Body of pancreas (tissue), 4 donors: ENCODE data around the gene PRXL2A. TPM values are rescaled to one million over a fixed set of nuclear protein-coding genes. Genes with fewer than 3 reads are reported as not detected.

Experiments
- ATAC-seq: fragments of 150-250 bp; one replicate; pipeline ENCODE4 v1.9.1; 2016
- DNase-seq, 4 donors: peaks; one replicate each; pipeline ENCODE4 v3.0.0-alpha.2; 2019
- H3K27ac ChIP-seq, 4 donors: fragments of 200-600 bp; sonication (generic); 1 replicate in 3 of 4; 2 replicates in 1 of 4; pipeline versions ENCODE4 v1.5.1 to v1.6.1; 2016 to 2019; ENCODE audit warnings: mild to moderate bottlenecking in 1 of 4, mixed read lengths in 1 of 4, moderate library complexity in 1 of 4
- H3K27me3 ChIP-seq, 2 donors: fragments of 200-600 bp; sonication (generic); one replicate each; pipeline ENCODE4 v1.6.0; 2016; ENCODE audit warnings: mild to moderate bottlenecking in 1 of 2
- H3K36me3 ChIP-seq, 2 donors: fragments of 200-600 bp; sonication (generic); replicated peaks in 1 of 2; 2 replicates each; pipeline ENCODE4 v1.5.1; 2016; ENCODE audit warnings: low read depth in 2 of 2; ENCODE audit not compliant: insufficient read depth in 1 of 2
- H3K4me1 ChIP-seq: fragments of 200-600 bp; sonication (generic); one replicate; pipeline ENCODE4 v1.6.0; 2016
- H3K4me3 ChIP-seq, 2 donors: fragments of 200-600 bp; sonication (generic); 1 replicate in 1 of 2; 2 replicates in 1 of 2; pipeline ENCODE4 v1.5.1; 2016 to 2019
- H3K9me3 ChIP-seq, 3 donors: fragments of 200-600 bp; sonication (generic); 1 replicate in 2 of 3; 2 replicates in 1 of 3; pipeline ENCODE4 v1.5.1; 2016
- CTCF ChIP-seq, 7 experiments: fragments of 450-650 bp in 4 of 7; fragments of 200-600 bp in 3 of 7; sonication (generic) in 3 of 7; IDR thresholded peaks; one replicate each; pipeline ENCODE4 v1.5.1; 2016 to 2019; ENCODE audit warnings: antibody characterized with exemption in 7 of 7
- POLR2A ChIP-seq, 3 donors: fragments of 450-650 bp; IDR thresholded peaks; one replicate each; pipeline ENCODE4 v1.6.1; 2016; ENCODE audit warnings: antibody characterized with exemption in 3 of 3, mild to moderate bottlenecking in 2 of 3
- WGBS, 2 donors: methylation state at CpG; one replicate each; pipeline ENCODE4 v1.1.5; 2017; 5-methylcytosine and 5-hydroxymethylcytosine counted together
- intact Hi-C: fragments of 100-400 bp; cut with DNase I; formaldehyde crosslinking; loops from one replicate; pipeline ENCODE4 v1.15.1; 2023
- total RNA-seq, 2 donors: library from RNA; depleted of rRNA; stranded (reverse); fragments of >200 nt; gene quantifications; one replicate each; pipeline ENCODE4 v1.1.0, GENCODE V29; 2016

Gene PRXL2A
- total RNA-seq, 2 donors from 2014 or later: 40.7 to 110 TPM

GRCh38 chr10:80458638-80459037 lies 50.3 kb downstream of the PRXL2A start:
- TF ChIP-seq CTCF (IDR thresholded peaks at IDR 0.05): no peak
- TF ChIP-seq POLR2A (IDR thresholded peaks at IDR 0.05): no peak
- H3K36me3 ChIP-seq: no peaks in the 10 kb centered on the region
- no peak for ATAC-seq
- H3K9me3 ChIP-seq: no peaks in the 10 kb centered on the region
- peak overlapping the region; percentile 41 to 85 (median 80) for H3K27ac ChIP-seq
- peaks cover 85% of the 10 kb centered on the region for H3K4me1 ChIP-seq
- no peaks in the 10 kb centered on the region for H3K27me3 ChIP-seq
- 66 to 74% methylated on average over 6 of the region's 6 CpGs for WGBS, 2 donors
- intact Hi-C loops: no loop called here
- H3K4me3 ChIP-seq: no peak overlapping the region
- no peak for DNase-seq

- Histone ChIP-seq H3K27ac (peak overlapping the region; percentile 77 to 88 (median 84)), H3K9me3 (no peaks in the 10 kb centered on the region), H3K36me3 (no peaks in the 10 kb centered on the region), H3K4me3 (no peak overlapping the region), H3K27me3 (no peaks in the 10 kb centered on the region), H3K4me1 (peaks cover 91% of the 10 kb centered on the region)
- 24 to 30% methylated on average over 5 to 9 of the region's 9 CpGs for WGBS, 2 donors
- no peak for TF ChIP-seq CTCF (IDR thresholded peaks at IDR 0.05)
- TF ChIP-seq POLR2A (IDR thresholded peaks at IDR 0.05): peak in 1 of 3 donors; percentile 10
- peak in 3 of 4 donors; percentile 20 to 64 (median 49) for DNase-seq
- ATAC-seq: no peak
- intact Hi-C loops: no loop called here
These were observed 50.9 kb downstream of the PRXL2A start for GRCh38 chr10:80459047-80459865.

GRCh38 chr10:80460399-80461207 lies 52.3 kb downstream of the PRXL2A start:
- TF ChIP-seq POLR2A (IDR thresholded peaks at IDR 0.05) (peak in 2 of 3 donors; percentile 56 to 58), CTCF (IDR thresholded peaks at IDR 0.05) (no peak)
- Histone ChIP-seq H3K27ac (peak overlapping the region; percentile 77 to 88 (median 84)), H3K36me3 (no peaks in the 10 kb centered on the region), H3K27me3 (no peaks in the 10 kb centered on the region), H3K4me3 (no peak overlapping the region), H3K9me3 (no peaks in the 10 kb centered on the region), H3K4me1 (peaks cover 100% of the 10 kb centered on the region)
- DNase-seq (peak; percentile 89 to 96 (median 94)), ATAC-seq (peak; percentile 91)
- intact Hi-C loops: no loop called here
- 14 to 19% methylated on average over 6 of the region's 6 CpGs for WGBS, 2 donors

GRCh38 chr10:80461208-80462183 lies 53.1 kb downstream of the PRXL2A start:
- peak in 2 of 4 donors; percentile 36 to 39 for DNase-seq
- 37 to 46% methylated on average over 8 of the region's 8 CpGs for WGBS, 2 donors
- no peak overlapping the region for H3K4me3 ChIP-seq

More at GRCh38 chr10:80461208-80462183, 53.1 kb downstream of the PRXL2A start:
- Histone ChIP-seq H3K27ac (peak overlapping the region; percentile 77 to 88 (median 84)), H3K9me3 (no peaks in the 10 kb centered on the region), H3K4me1 (peaks cover 100% of the 10 kb centered on the region), H3K36me3 (no peaks in the 10 kb centered on the region), H3K27me3 (no peaks in the 10 kb centered on the region)
- ATAC-seq: no peak
- TF ChIP-seq CTCF (IDR thresholded peaks at IDR 0.05): no peak
- TF ChIP-seq POLR2A (IDR thresholded peaks at IDR 0.05): no peak
- intact Hi-C loops: no loop called here
